Tibial nerve (tissue), 4 donors: ENCODE data around the gene RIPK1.

Experiments
- CTCF ChIP-seq, 5 experiments: fragments of 200-600 bp in 3 of 5; fragments of 450-650 bp in 2 of 5; sonication (generic) in 3 of 5; IDR thresholded peaks; one replicate each; pipeline ENCODE4 v1.5.1; 2016 to 2019; ENCODE audit warnings: antibody characterized with exemption in 5 of 5, mild to moderate bottlenecking in 3 of 5, moderate library complexity in 2 of 5
- EP300 ChIP-seq, 2 donors: sonication (generic); formaldehyde crosslinking; IDR thresholded peaks; one replicate each; pipeline ENCODE4 v1.6.1; 2017; ENCODE audit warnings: antibody characterized with exemption in 2 of 2, mild to moderate bottlenecking in 1 of 2
- POLR2A ChIP-seq, 2 donors: fragments of 450-650 bp; IDR thresholded peaks; one replicate each; pipeline ENCODE4 v1.6.1; 2017; ENCODE audit warnings: antibody characterized with exemption in 2 of 2, mild to moderate bottlenecking in 2 of 2, moderate library complexity in 2 of 2

GRCh38 chr6:3041606-3042005, 26.7 kb upstream of the RIPK1 start:
- TF ChIP-seq POLR2A (IDR thresholded peaks at IDR 0.05) (no peak), CTCF (IDR thresholded peaks at IDR 0.05) (no peak), EP300 (IDR thresholded peaks at IDR 0.05) (no peak)
